ENCODE measurements around the gene ADGRG3.
A peak's percentile ranks its signal among the peaks of the same experiment; 100 is the strongest.

ADGRG3 gene

GRCh38 chr16:57637965-57638364 lies 30.1 kb upstream of the ADGRG3 start:
- TF ChIP-seq CTCF (IDR thresholded peaks at IDR 0.05; ENCODE audit: insufficient read depth, low read depth, low read length, missing control alignments): no peak
- no peak overlapping the region for H3K4me3 ChIP-seq (ENCODE audit: low read depth, low read length)
- DNase-seq (ENCODE audit: low read depth): no peak

GRCh38 chr16:57638381-57638780 lies 29.7 kb upstream of the ADGRG3 start:
- TF ChIP-seq CTCF (IDR thresholded peaks at IDR 0.05; ENCODE audit: insufficient read depth, low read depth, low read length, missing control alignments): no peak
- no peak for DNase-seq (ENCODE audit: low read depth)
- no peak overlapping the region for H3K4me3 ChIP-seq (ENCODE audit: low read depth, low read length)

- no peak overlapping the region for H3K4me3 ChIP-seq (ENCODE audit: low read depth, low read length)
- peak; percentile 30 for DNase-seq (ENCODE audit: low read depth)
- TF ChIP-seq CTCF (IDR thresholded peaks at IDR 0.05; ENCODE audit: insufficient read depth, low read depth, low read length, missing control alignments): no peak
Observed at GRCh38 chr16:57639172-57639887, 28.8 kb upstream of the ADGRG3 start.

- DNase-seq (ENCODE audit: low read depth): no peak
- no peak for TF ChIP-seq CTCF (IDR thresholded peaks at IDR 0.05; ENCODE audit: insufficient read depth, low read depth, low read length, missing control alignments)
- no peak overlapping the region for H3K4me3 ChIP-seq (ENCODE audit: low read depth, low read length)
Observed at GRCh38 chr16:57640185-57640584, 27.9 kb upstream of the ADGRG3 start.

GRCh38 chr16:57640612-57641011 lies 27.5 kb upstream of the ADGRG3 start:
- no peak for TF ChIP-seq CTCF (IDR thresholded peaks at IDR 0.05; ENCODE audit: insufficient read depth, low read depth, low read length, missing control alignments)
- H3K4me3 ChIP-seq (ENCODE audit: low read depth, low read length): no peak overlapping the region
- no peak for DNase-seq (ENCODE audit: low read depth)

GRCh38 chr16:57642160-57643135 lies 25.7 kb upstream of the ADGRG3 start:
- DNase-seq (ENCODE audit: low read depth): no peak
- no peak overlapping the region for H3K4me3 ChIP-seq (ENCODE audit: low read depth, low read length)
- no peak for TF ChIP-seq CTCF (IDR thresholded peaks at IDR 0.05; ENCODE audit: insufficient read depth, low read depth, low read length, missing control alignments)
